Measurements from ENCODE around the gene TIAM2.
A peak's percentile ranks its signal among the peaks of the same experiment; 100 is the strongest.

Gene TIAM2

GRCh38 chr6:155041741-155042279, 46.7 kb downstream of the TIAM2 start:
- Mint-ChIP-seq H3K27me3 (ENCODE audit: low read depth) (no peaks in the 10 kb centered on the region), H3K4me1 (ENCODE audit: low read depth) (peaks cover 1% of the 10 kb centered on the region), H3K4me3 (no peak overlapping the region), H3K9me3 (no peaks in the 10 kb centered on the region), H3K36me3 (ENCODE audit: low read depth) (no peaks in the 10 kb centered on the region), H3K27ac (no peak overlapping the region)
- no peak for DNase-seq (ENCODE audit: low spot score)

- Mint-ChIP-seq H3K27ac (no peak overlapping the region), H3K36me3 (ENCODE audit: low read depth) (no peaks in the 10 kb centered on the region), H3K4me3 (no peak overlapping the region), H3K9me3 (no peaks in the 10 kb centered on the region), H3K4me1 (ENCODE audit: low read depth) (peaks cover 1% of the 10 kb centered on the region), H3K27me3 (ENCODE audit: low read depth) (no peaks in the 10 kb centered on the region)
- no peak for DNase-seq (ENCODE audit: low spot score)
Measured at GRCh38 chr6:155042983-155043382, 47.9 kb downstream of the TIAM2 start.

GRCh38 chr6:155045561-155046404, 50.7 kb downstream of the TIAM2 start:
- H3K27me3 Mint-ChIP-seq (ENCODE audit: low read depth), result no peaks in the 10 kb centered on the region
- H3K9me3 Mint-ChIP-seq, result no peaks in the 10 kb centered on the region
- peaks cover 17% of the 10 kb centered on the region for H3K4me1 Mint-ChIP-seq (ENCODE audit: low read depth)
- no peak for DNase-seq (ENCODE audit: low spot score)
- no peak overlapping the region for H3K27ac Mint-ChIP-seq
- no peak overlapping the region for H3K4me3 Mint-ChIP-seq
- H3K36me3 Mint-ChIP-seq (ENCODE audit: low read depth), result peaks cover 3% of the 10 kb centered on the region

GRCh38 chr6:155047523-155047922, 52.4 kb downstream of the TIAM2 start:
- H3K27ac Mint-ChIP-seq, result no peak overlapping the region
- H3K9me3 Mint-ChIP-seq, result no peaks in the 10 kb centered on the region
- H3K4me1 Mint-ChIP-seq (ENCODE audit: low read depth), result peaks cover 20% of the 10 kb centered on the region
- H3K36me3 Mint-ChIP-seq (ENCODE audit: low read depth), result peaks cover 3% of the 10 kb centered on the region
- H3K4me3 Mint-ChIP-seq, result no peak overlapping the region
- DNase-seq (ENCODE audit: low spot score), result no peak
- H3K27me3 Mint-ChIP-seq (ENCODE audit: low read depth), result no peaks in the 10 kb centered on the region

GRCh38 chr6:155050311-155050710, 55.2 kb downstream of the TIAM2 start:
- no peaks in the 10 kb centered on the region for H3K9me3 Mint-ChIP-seq
- peak; percentile 62 for DNase-seq (ENCODE audit: low spot score)
- peak overlapping the region; percentile 54 for H3K4me3 Mint-ChIP-seq
- no peaks in the 10 kb centered on the region for H3K27me3 Mint-ChIP-seq (ENCODE audit: low read depth)
- H3K4me1 Mint-ChIP-seq (ENCODE audit: low read depth), result peaks cover 26% of the 10 kb centered on the region
- H3K27ac Mint-ChIP-seq, result peak overlapping the region; percentile 91
- peaks cover 4% of the 10 kb centered on the region for H3K36me3 Mint-ChIP-seq (ENCODE audit: low read depth)

GRCh38 chr6:155054491-155055250, 59.6 kb downstream of the TIAM2 start:
- no peaks in the 10 kb centered on the region for H3K9me3 Mint-ChIP-seq
- H3K27ac Mint-ChIP-seq, result no peak overlapping the region
- peaks cover 1% of the 10 kb centered on the region for H3K36me3 Mint-ChIP-seq (ENCODE audit: low read depth)

GRCh38 chr6:155055729-155056128, 60.6 kb downstream of the TIAM2 start:
- no peaks in the 10 kb centered on the region for H3K9me3 Mint-ChIP-seq
- H3K27ac Mint-ChIP-seq, result no peak overlapping the region
- H3K4me1 Mint-ChIP-seq (ENCODE audit: low read depth), result peaks cover 13% of the 10 kb centered on the region
- H3K4me3 Mint-ChIP-seq, result no peak overlapping the region
- H3K36me3 Mint-ChIP-seq (ENCODE audit: low read depth), result peaks cover 1% of the 10 kb centered on the region
- no peak for DNase-seq (ENCODE audit: low spot score)
- no peaks in the 10 kb centered on the region for H3K27me3 Mint-ChIP-seq (ENCODE audit: low read depth)

More at GRCh38 chr6:155054491-155055250, 59.6 kb downstream of the TIAM2 start:
- no peak for DNase-seq (ENCODE audit: low spot score)
- Mint-ChIP-seq H3K4me1 (ENCODE audit: low read depth) (peaks cover 22% of the 10 kb centered on the region), H3K27me3 (ENCODE audit: low read depth) (no peaks in the 10 kb centered on the region), H3K4me3 (no peak overlapping the region)

GRCh38 chr6:155056756-155057155, 61.6 kb downstream of the TIAM2 start:
- Mint-ChIP-seq H3K9me3 (peaks cover 9% of the 10 kb centered on the region), H3K4me1 (ENCODE audit: low read depth) (peaks cover 9% of the 10 kb centered on the region)

GRCh38 chr6:155061381-155061780, 66.3 kb downstream of the TIAM2 start:
- H3K9me3 Mint-ChIP-seq, result peaks cover 9% of the 10 kb centered on the region
- DNase-seq (ENCODE audit: low spot score), result no peak
- H3K27ac Mint-ChIP-seq, result no peak overlapping the region
- H3K4me1 Mint-ChIP-seq (ENCODE audit: low read depth), result no peaks in the 10 kb centered on the region
- no peaks in the 10 kb centered on the region for H3K27me3 Mint-ChIP-seq (ENCODE audit: low read depth)
- no peak overlapping the region for H3K4me3 Mint-ChIP-seq
- no peaks in the 10 kb centered on the region for H3K36me3 Mint-ChIP-seq (ENCODE audit: low read depth)

More at GRCh38 chr6:155056756-155057155, 61.6 kb downstream of the TIAM2 start:
- Mint-ChIP-seq H3K27me3 (ENCODE audit: low read depth) (no peaks in the 10 kb centered on the region), H3K36me3 (ENCODE audit: low read depth) (peaks cover 1% of the 10 kb centered on the region), H3K4me3 (no peak overlapping the region), H3K27ac (no peak overlapping the region)
- DNase-seq (ENCODE audit: low spot score), result no peak

- no peak for DNase-seq (ENCODE audit: low spot score)
- no peaks in the 10 kb centered on the region for H3K36me3 Mint-ChIP-seq (ENCODE audit: low read depth)
- peaks cover 9% of the 10 kb centered on the region for H3K9me3 Mint-ChIP-seq
- H3K4me1 Mint-ChIP-seq (ENCODE audit: low read depth), result no peaks in the 10 kb centered on the region
- H3K4me3 Mint-ChIP-seq, result no peak overlapping the region
- no peak overlapping the region for H3K27ac Mint-ChIP-seq
- H3K27me3 Mint-ChIP-seq (ENCODE audit: low read depth), result no peaks in the 10 kb centered on the region
Measured at GRCh38 chr6:155062866-155063341, 67.8 kb downstream of the TIAM2 start.

- no peak for DNase-seq (ENCODE audit: low spot score)
- H3K4me1 Mint-ChIP-seq (ENCODE audit: low read depth), result no peaks in the 10 kb centered on the region
- H3K4me3 Mint-ChIP-seq, result no peak overlapping the region
- no peak overlapping the region for H3K27ac Mint-ChIP-seq
- no peaks in the 10 kb centered on the region for H3K27me3 Mint-ChIP-seq (ENCODE audit: low read depth)
- H3K36me3 Mint-ChIP-seq (ENCODE audit: low read depth), result no peaks in the 10 kb centered on the region
- H3K9me3 Mint-ChIP-seq, result peaks cover 9% of the 10 kb centered on the region
Measured at GRCh38 chr6:155064303-155064702, 69.2 kb downstream of the TIAM2 start.

GRCh38 chr6:155066361-155066760, 71.2 kb downstream of the TIAM2 start:
- H3K9me3 Mint-ChIP-seq, result peaks cover 3% of the 10 kb centered on the region
- H3K36me3 Mint-ChIP-seq (ENCODE audit: low read depth), result no peaks in the 10 kb centered on the region
- no peak for DNase-seq (ENCODE audit: low spot score)
- H3K4me1 Mint-ChIP-seq (ENCODE audit: low read depth), result no peaks in the 10 kb centered on the region
- H3K27me3 Mint-ChIP-seq (ENCODE audit: low read depth), result no peaks in the 10 kb centered on the region
- no peak overlapping the region for H3K4me3 Mint-ChIP-seq
- no peak overlapping the region for H3K27ac Mint-ChIP-seq

GRCh38 chr6:155066921-155067680, 72.0 kb downstream of the TIAM2 start:
- no peak overlapping the region for H3K4me3 Mint-ChIP-seq
- H3K4me1 Mint-ChIP-seq (ENCODE audit: low read depth), result no peaks in the 10 kb centered on the region
- no peaks in the 10 kb centered on the region for H3K36me3 Mint-ChIP-seq (ENCODE audit: low read depth)
- H3K9me3 Mint-ChIP-seq, result no peaks in the 10 kb centered on the region
- H3K27ac Mint-ChIP-seq, result no peak overlapping the region
- DNase-seq (ENCODE audit: low spot score), result no peak
- no peaks in the 10 kb centered on the region for H3K27me3 Mint-ChIP-seq (ENCODE audit: low read depth)
